ENCODE measurements around the gene GUK1.
A peak's percentile ranks its signal among the peaks of the same experiment; 100 is the strongest.

The GUK1 gene

GRCh38 chr1:228163007-228163753 is 23.1 kb downstream of the GUK1 start:
- Histone ChIP-seq H3K4me3 (IDR thresholded peaks at IDR 0.05; ENCODE audit: insufficient read depth, low read depth, low read length) (no peak overlapping the region), H3K36me3 (ENCODE audit: insufficient read depth) (no peaks in the 10 kb centered on the region), H4K20me1 (ENCODE audit: insufficient read depth) (no peaks in the 10 kb centered on the region), H3K4me2 (no peak overlapping the region), H3K27ac (no peak overlapping the region), H3K27me3 (ENCODE audit: insufficient read depth, low read depth) (no peaks in the 10 kb centered on the region), H3K9ac (no peak overlapping the region), H3K4me1 (ENCODE audit: low read depth, poor library complexity, severe bottlenecking) (peaks cover 17% of the 10 kb centered on the region), H3K79me2 (ENCODE audit: insufficient read depth, low read depth) (no peaks in the 10 kb centered on the region; the same call in 1 of the 2 replicates), H2AFZ (ENCODE audit: low read depth) (no peak overlapping the region)
- TF ChIP-seq CTCF (conservative IDR thresholded peaks at IDR 0.05; ENCODE audit: low read depth, low read length), result no peak

GRCh38 chr1:228163776-228164519 is 23.9 kb downstream of the GUK1 start:
- Histone ChIP-seq H3K4me2 (no peak overlapping the region; the same call in 1 of the 2 replicates), H3K36me3 (ENCODE audit: insufficient read depth) (no peaks in the 10 kb centered on the region), H3K27me3 (ENCODE audit: insufficient read depth, low read depth) (no peaks in the 10 kb centered on the region), H2AFZ (ENCODE audit: low read depth) (no peak overlapping the region), H3K9ac (no peak overlapping the region), H4K20me1 (ENCODE audit: insufficient read depth) (no peaks in the 10 kb centered on the region), H3K27ac (no peak overlapping the region), H3K4me3 (IDR thresholded peaks at IDR 0.05; ENCODE audit: insufficient read depth, low read depth, low read length) (no peak overlapping the region), H3K4me1 (ENCODE audit: low read depth, poor library complexity, severe bottlenecking) (peaks cover 17% of the 10 kb centered on the region), H3K79me2 (ENCODE audit: insufficient read depth, low read depth) (no peaks in the 10 kb centered on the region; the same call in 1 of the 2 replicates)
- TF ChIP-seq CTCF (conservative IDR thresholded peaks at IDR 0.05; ENCODE audit: low read depth, low read length), result no peak

GRCh38 chr1:228164561-228165371 is 24.7 kb downstream of the GUK1 start:
- Histone ChIP-seq H3K4me3 (IDR thresholded peaks at IDR 0.05; ENCODE audit: insufficient read depth, low read depth, low read length) (no peak overlapping the region), H3K4me2 (peak overlapping the region; percentile 91), H3K79me2 (ENCODE audit: insufficient read depth, low read depth) (no peaks in the 10 kb centered on the region; the same call in 1 of the 2 replicates), H3K9ac (peak overlapping the region; percentile 55; the same call in 1 of the 2 replicates), H3K4me1 (ENCODE audit: low read depth, poor library complexity, severe bottlenecking) (peaks cover 17% of the 10 kb centered on the region), H3K27me3 (ENCODE audit: insufficient read depth, low read depth) (no peaks in the 10 kb centered on the region), H2AFZ (ENCODE audit: low read depth) (peak overlapping the region; percentile 86), H4K20me1 (ENCODE audit: insufficient read depth) (no peaks in the 10 kb centered on the region), H3K36me3 (ENCODE audit: insufficient read depth) (no peaks in the 10 kb centered on the region), H3K27ac (peak overlapping the region; percentile 46; the same call in 1 of the 2 replicates)
- TF ChIP-seq CTCF (conservative IDR thresholded peaks at IDR 0.05; ENCODE audit: low read depth, low read length), result no peak

- no peaks in the 10 kb centered on the region; the same call in 1 of the 2 replicates for H3K79me2 ChIP-seq (ENCODE audit: insufficient read depth, low read depth)
- peak within 1 kb of the TSS; percentile 98 for H3K9ac ChIP-seq
- H3K36me3 ChIP-seq (ENCODE audit: insufficient read depth), result no peaks in the 10 kb centered on the region
- H2AFZ ChIP-seq (ENCODE audit: low read depth), result peak within 1 kb of the TSS; percentile 91
- peak; percentile 60 for TF ChIP-seq CTCF (conservative IDR thresholded peaks at IDR 0.05; ENCODE audit: low read depth, low read length)
- no peaks in the 10 kb centered on the region for H3K27me3 ChIP-seq (ENCODE audit: insufficient read depth, low read depth)
- H3K27ac ChIP-seq, result peak within 1 kb of the TSS; percentile 97
- peak within 1 kb of the TSS; percentile 61 for H3K4me3 ChIP-seq (IDR thresholded peaks at IDR 0.05; ENCODE audit: insufficient read depth, low read depth, low read length)
- peaks cover 17% of the 10 kb centered on the region for H3K4me1 ChIP-seq (ENCODE audit: low read depth, poor library complexity, severe bottlenecking)
- peak within 1 kb of the TSS; percentile 91 for H3K4me2 ChIP-seq
- no peaks in the 10 kb centered on the region for H4K20me1 ChIP-seq (ENCODE audit: insufficient read depth)
Observed at GRCh38 chr1:228165372-228166169, 25.5 kb downstream of the GUK1 start, which contains the start of gene IBA57. IBA57 (plus strand) TSS chr1:228165804; CDS start chr1:228165817, 13 bp downstream.

Measured in KMS-11 (cell line).